Adrenal gland (tissue), 5 donors: ENCODE data around the gene KEL.

ENCODE experiments used
- POLR2A ChIP-seq, 2 donors: fragments of 450-650 bp; IDR thresholded peaks; one replicate each; pipeline ENCODE4 v1.6.1; 2017; ENCODE audit warnings: antibody characterized with exemption in 2 of 2, mild to moderate bottlenecking in 2 of 2, moderate library complexity in 1 of 2
- TF ChIP-seq, protein P1 (sequence below), 6 experiments: fragments of 450-650 bp in 4 of 6; fragments of 200-600 bp in 2 of 6; sonication (generic) in 1 of 6; IDR thresholded peaks; 1 replicate in 5 of 6; 2 replicates in 1 of 6; pipeline versions ENCODE4 v1.5.1 to v1.8.0; 2016 to 2021; ENCODE audit warnings: antibody characterized with exemption in 6 of 6, mild to moderate bottlenecking in 2 of 6, moderate library complexity in 1 of 6
- donor health status: DM: no; HTN: no; CAD: no.

- no peak for TF ChIP-seq POLR2A (IDR thresholded peaks at IDR 0.05)
- TF ChIP-seq, protein P1, sequence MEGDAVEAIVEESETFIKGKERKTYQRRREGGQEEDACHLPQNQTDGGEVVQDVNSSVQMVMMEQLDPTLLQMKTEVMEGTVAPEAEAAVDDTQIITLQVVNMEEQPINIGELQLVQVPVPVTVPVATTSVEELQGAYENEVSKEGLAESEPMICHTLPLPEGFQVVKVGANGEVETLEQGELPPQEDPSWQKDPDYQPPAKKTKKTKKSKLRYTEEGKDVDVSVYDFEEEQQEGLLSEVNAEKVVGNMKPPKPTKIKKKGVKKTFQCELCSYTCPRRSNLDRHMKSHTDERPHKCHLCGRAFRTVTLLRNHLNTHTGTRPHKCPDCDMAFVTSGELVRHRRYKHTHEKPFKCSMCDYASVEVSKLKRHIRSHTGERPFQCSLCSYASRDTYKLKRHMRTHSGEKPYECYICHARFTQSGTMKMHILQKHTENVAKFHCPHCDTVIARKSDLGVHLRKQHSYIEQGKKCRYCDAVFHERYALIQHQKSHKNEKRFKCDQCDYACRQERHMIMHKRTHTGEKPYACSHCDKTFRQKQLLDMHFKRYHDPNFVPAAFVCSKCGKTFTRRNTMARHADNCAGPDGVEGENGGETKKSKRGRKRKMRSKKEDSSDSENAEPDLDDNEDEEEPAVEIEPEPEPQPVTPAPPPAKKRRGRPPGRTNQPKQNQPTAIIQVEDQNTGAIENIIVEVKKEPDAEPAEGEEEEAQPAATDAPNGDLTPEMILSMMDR (IDR thresholded peaks at IDR 0.05), result no peak
Measured at GRCh38 chr7:142933092-142933475, 29.1 kb downstream of the KEL start.
